Activated CD4-positive, alpha-beta T cell treated with anti-CD3 and anti-CD28 coated beads for 4 hours (primary cell): ENCODE measurements around the gene DMBX1.

Experiments used
- DNase-seq, 2 donors: peaks; one replicate each; pipeline ENCODE4 v3.0.0-alpha.2; 2020

Gene DMBX1

GRCh38 chr1:46484783-46485490 is 4.7 kb upstream of the DMBX1 start:
- DNase-seq: no peak

GRCh38 chr1:46485564-46486431 is 3.8 kb upstream of the DMBX1 start:
- no peak for DNase-seq

- no peak for DNase-seq
These were observed 3.1 kb upstream of the DMBX1 start for GRCh38 chr1:46486432-46487015.

- DNase-seq: no peak
These were observed 1.8 kb upstream of the DMBX1 start for GRCh38 chr1:46487818-46488218.

GRCh38 chr1:46488343-46489168 is 1.1 kb upstream of the DMBX1 start:
- DNase-seq: no peak

- peak; percentile 44 to 61 for DNase-seq
These were observed 433 bp upstream of the DMBX1 start for GRCh38 chr1:46489169-46489637.

GRCh38 chr1:46490406-46490655 is 695 bp downstream of the DMBX1 start:
- no peak for DNase-seq

- DNase-seq: no peak
These were observed 1.2 kb downstream of the DMBX1 start for GRCh38 chr1:46490656-46491442.

GRCh38 chr1:46491443-46492268 is 2.0 kb downstream of the DMBX1 start:
- no peak for DNase-seq

GRCh38 chr1:46492269-46492853 is 2.7 kb downstream of the DMBX1 start:
- DNase-seq: no peak

GRCh38 chr1:46492871-46493270 is 3.2 kb downstream of the DMBX1 start:
- DNase-seq: no peak

GRCh38 chr1:46493316-46494032 is 3.8 kb downstream of the DMBX1 start:
- no peak for DNase-seq

- no peak for DNase-seq
These were observed 5.3 kb downstream of the DMBX1 start for GRCh38 chr1:46494910-46495309.

GRCh38 chr1:46495778-46496177 is 6.1 kb downstream of the DMBX1 start:
- DNase-seq: no peak

- DNase-seq: no peak
These were observed 6.9 kb downstream of the DMBX1 start for GRCh38 chr1:46496505-46496904.

GRCh38 chr1:46497020-46497419 is 7.4 kb downstream of the DMBX1 start:
- DNase-seq: no peak

- DNase-seq: no peak
These were observed 8.0 kb downstream of the DMBX1 start for GRCh38 chr1:46497665-46498064.

GRCh38 chr1:46501528-46501927 is 11.9 kb downstream of the DMBX1 start:
- DNase-seq: no peak

- no peak for DNase-seq
These were observed 13.8 kb downstream of the DMBX1 start for GRCh38 chr1:46503421-46503820.
